HG02852 (cell line): ENCODE data around the gene KY.

Experiments used
- ATAC-seq: cut with Tn5 transposase; IDR thresholded peaks from one replicate; pipeline ENCODE4 v1.9.1; 2021; ENCODE audit warnings: mild to moderate bottlenecking, moderate library complexity; ENCODE audit not compliant: unreplicated experiment

The KY gene

GRCh38 chr3:134621854-134622253 is 29.0 kb downstream of the KY start:
- ATAC-seq = no peak

- no peak for ATAC-seq
Measured at GRCh38 chr3:134620476-134621115, 30.2 kb downstream of the KY start.

GRCh38 chr3:134619884-134620445 is 30.9 kb downstream of the KY start:
- ATAC-seq = no peak

- ATAC-seq = no peak
Measured at GRCh38 chr3:134619301-134619615, 31.6 kb downstream of the KY start.

GRCh38 chr3:134618478-134619300 is 32.1 kb downstream of the KY start:
- ATAC-seq = no peak

- no peak for ATAC-seq
Measured at GRCh38 chr3:134617608-134618477, 33.0 kb downstream of the KY start.

- no peak for ATAC-seq
Measured at GRCh38 chr3:134615743-134616142, 35.1 kb downstream of the KY start.

- no peak for ATAC-seq
Measured at GRCh38 chr3:134614955-134615354, 35.9 kb downstream of the KY start.

GRCh38 chr3:134613006-134613520 is 37.8 kb downstream of the KY start:
- no peak for ATAC-seq

- no peak for ATAC-seq
Measured at GRCh38 chr3:134611516-134611915, 39.3 kb downstream of the KY start.

GRCh38 chr3:134610432-134611385 is 40.1 kb downstream of the KY start:
- ATAC-seq = no peak

GRCh38 chr3:134609821-134610431 is 40.9 kb downstream of the KY start:
- no peak for ATAC-seq

- ATAC-seq = no peak
Measured at GRCh38 chr3:134608771-134609435, 41.9 kb downstream of the KY start.

- ATAC-seq = no peak
Measured at GRCh38 chr3:134608023-134608770, 42.6 kb downstream of the KY start.

GRCh38 chr3:134607054-134608022 is 43.5 kb downstream of the KY start:
- ATAC-seq = no peak

- no peak for ATAC-seq
Measured at GRCh38 chr3:134606033-134607025, 44.5 kb downstream of the KY start.
